Epithelial cell of proximal tubule (primary cell): Measurements from ENCODE around the gene DZIP1L. TPM values are rescaled to one million over a fixed set of nuclear protein-coding genes. Genes with fewer than 3 reads are reported as not detected.

Source experiments
- DNase-seq: peaks from one replicate; pipeline ENCODE4 v3.0.0-alpha.2; 2011; ENCODE audit warnings: low read depth
- H3K4me3 ChIP-seq: 2 replicates; pipeline ENCODE4 v1.5.1; 2011; ENCODE audit warnings: low read depth, mild to moderate bottlenecking, low read length
- CTCF ChIP-seq: conservative IDR thresholded peaks from 2 replicates; pipeline ENCODE4 v1.5.1; 2012; ENCODE audit warnings: low read depth, mild to moderate bottlenecking, low read length
- total RNA-seq: library from RNA; depleted of rRNA; stranded (reverse); fragments of >200 nt; gene quantifications from 2 replicates; pipeline ENCODE4 v1.2.3, GENCODE V29; 2015

Gene DZIP1L
- total RNA-seq, 1 donor from 2014 or later: 5.9 TPM

- DNase-seq: no peak
- H3K4me3 ChIP-seq: no peak overlapping the region
- TF ChIP-seq CTCF: no peak
These were observed 45.4 kb downstream of the DZIP1L start for GRCh38 chr3:138070006-138070405.

GRCh38 chr3:138068579-138069174 lies 46.7 kb downstream of the DZIP1L start:
- peak; percentile 99 for TF ChIP-seq CTCF
- H3K4me3 ChIP-seq: no peak overlapping the region
- peak; percentile 9 for DNase-seq

- H3K4me3 ChIP-seq: no peak overlapping the region
- TF ChIP-seq CTCF: no peak
These were observed 47.4 kb downstream of the DZIP1L start for GRCh38 chr3:138068046-138068445.

GRCh38 chr3:138066972-138067371 lies 48.4 kb downstream of the DZIP1L start:
- no peak for DNase-seq
- no peak overlapping the region for H3K4me3 ChIP-seq
- TF ChIP-seq CTCF: no peak

More at GRCh38 chr3:138068046-138068445, 47.4 kb downstream of the DZIP1L start:
- DNase-seq: no peak

- DNase-seq: no peak
- H3K4me3 ChIP-seq: no peak overlapping the region
- TF ChIP-seq CTCF: no peak
These were observed 49.0 kb downstream of the DZIP1L start for GRCh38 chr3:138066383-138066782.

GRCh38 chr3:138065949-138066348 lies 49.5 kb downstream of the DZIP1L start:
- no peak for TF ChIP-seq CTCF
- no peak overlapping the region for H3K4me3 ChIP-seq
- no peak for DNase-seq

- no peak for TF ChIP-seq CTCF
- no peak overlapping the region for H3K4me3 ChIP-seq
- no peak for DNase-seq
These were observed 52.0 kb downstream of the DZIP1L start for GRCh38 chr3:138063416-138063815.
